MM.1S (cell line): ENCODE data around the gene CLASP1.

ENCODE experiments used
- DNase-seq: peaks from one replicate; pipeline ENCODE4 v3.0.0-alpha.2; 2015
- H2AFZ ChIP-seq: fragments of 300-600 bp; sonication (generic); 2 replicates; pipeline ENCODE4 v1.6.0; 2016; ENCODE audit warnings: antibody characterized with exemption, low read length
- H3F3A ChIP-seq: fragments of 300-600 bp; sonication (generic); 2 replicates; pipeline ENCODE4 v1.6.1; 2016; ENCODE audit warnings: mild to moderate bottlenecking, antibody characterized with exemption, low read length, moderate library complexity, mixed read lengths; ENCODE audit not compliant: insufficient read depth
- H3K27ac ChIP-seq: fragments of 300-600 bp; sonication (generic); 2 replicates; pipeline ENCODE4 v1.5.1; 2016; ENCODE audit warnings: mild to moderate bottlenecking, low read length
- H3K27me3 ChIP-seq: fragments of 300-600 bp; sonication (generic); replicated peaks from 2 replicates; pipeline ENCODE4 v1.6.0; 2016; ENCODE audit warnings: low read length; ENCODE audit not compliant: insufficient read depth
- H3K36me3 ChIP-seq: fragments of 300-600 bp; sonication (generic); replicated peaks from 2 replicates; pipeline ENCODE4 v1.6.1; 2016; ENCODE audit warnings: mild to moderate bottlenecking, low read length, mixed read lengths; ENCODE audit not compliant: insufficient read depth
- H3K4me1 ChIP-seq: fragments of 300-600 bp; sonication (generic); 2 replicates; pipeline ENCODE4 v1.6.1; 2016; ENCODE audit warnings: low read length, mixed read lengths
- H3K4me2 ChIP-seq: fragments of 300-600 bp; sonication (generic); 2 replicates; pipeline ENCODE4 v1.6.0; 2016; ENCODE audit warnings: low read depth, low read length
- H3K4me3 ChIP-seq: fragments of 300-600 bp; sonication (generic); 2 replicates; pipeline ENCODE4 v1.5.1; 2016; ENCODE audit warnings: low read length, mixed read lengths
- H3K79me2 ChIP-seq: fragments of 300-600 bp; sonication (generic); 2 replicates; pipeline ENCODE4 v1.6.1; 2016; ENCODE audit warnings: mixed run types, low read length, mixed read lengths
- H3K9ac ChIP-seq: fragments of 300-600 bp; sonication (generic); 2 replicates; pipeline ENCODE4 v1.6.1; 2016; ENCODE audit warnings: low read length, mixed read lengths
- H3K9me2 ChIP-seq: fragments of 300-600 bp; sonication (generic); replicated peaks from 2 replicates; pipeline ENCODE4 v1.6.1; 2016; ENCODE audit warnings: mild to moderate bottlenecking, low read length, mixed read lengths; ENCODE audit not compliant: insufficient read depth
- H3K9me3 ChIP-seq: fragments of 300-600 bp; sonication (generic); replicated peaks from 2 replicates; pipeline ENCODE4 v1.6.1; 2016; ENCODE audit warnings: mild to moderate bottlenecking, low read length, mixed read lengths; ENCODE audit not compliant: insufficient read depth
- H4K20me1 ChIP-seq: fragments of 300-600 bp; sonication (generic); 2 replicates; pipeline ENCODE4 v1.6.1; 2016; ENCODE audit warnings: mild to moderate bottlenecking, low read length, moderate library complexity, mixed read lengths; ENCODE audit not compliant: insufficient read depth
- EZH2 ChIP-seq: fragments of 300-600 bp; sonication (generic); optimal IDR thresholded peaks from 2 replicates; pipeline ENCODE3; 2017; ENCODE audit warnings: low read depth, mild to moderate bottlenecking, antibody characterized with exemption, low read length, mixed read lengths
- EZH2phosphoT487 ChIP-seq: fragments of 300-600 bp; sonication (generic); IDR thresholded peaks from 2 replicates; pipeline ENCODE4 v1.6.1; 2018; ENCODE audit warnings: antibody characterized with exemption, low read length
- TF ChIP-seq, protein P1 (sequence below): fragments of 300-600 bp; sonication (generic); IDR thresholded peaks from 2 replicates; pipeline ENCODE4 v1.5.1; 2016; ENCODE audit warnings: antibody characterized with exemption, low read length, mixed read lengths

CLASP1 gene

DNA sequence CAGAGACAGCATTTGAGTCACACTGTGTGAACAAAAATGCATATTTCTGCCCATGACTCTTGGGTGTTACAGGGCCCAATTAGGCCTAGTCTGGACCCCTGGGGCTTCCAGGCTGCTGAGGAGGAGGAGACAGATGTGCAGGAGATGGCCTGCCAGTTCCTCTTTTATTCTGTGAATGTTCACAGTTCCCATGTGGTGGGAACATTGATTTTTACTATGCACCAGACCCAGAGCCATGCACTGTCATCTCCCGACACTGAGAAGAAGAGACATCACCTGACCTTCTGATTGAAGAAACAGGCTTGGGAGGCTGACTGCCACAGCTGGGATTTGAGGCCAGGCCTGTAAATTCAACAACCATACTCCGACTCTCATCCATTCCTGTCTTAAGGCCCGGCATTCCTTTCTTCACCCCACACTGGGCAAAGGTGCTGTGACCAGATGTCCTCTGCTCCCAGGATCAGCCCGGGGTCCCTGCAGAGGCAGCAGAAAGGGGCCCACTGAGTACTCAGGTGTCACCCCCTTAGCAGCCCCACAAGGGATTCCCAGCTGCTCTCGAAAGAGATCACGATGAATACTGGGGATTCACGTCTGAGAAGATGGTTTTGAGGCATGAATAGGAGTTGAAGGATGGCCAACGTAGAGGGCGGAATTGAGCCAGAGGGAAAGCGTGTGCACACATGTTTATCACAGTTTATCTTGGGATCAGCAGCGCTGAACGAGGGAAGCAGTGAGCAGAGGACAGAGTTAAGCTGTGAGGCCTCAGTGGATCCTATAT is 360.6 kb downstream of the CLASP1 start:
- DNase-seq = no peak
- H3K27ac ChIP-seq = no peak overlapping the region
- no peaks in the 10 kb centered on the region for H4K20me1 ChIP-seq
- H2AFZ ChIP-seq = no peak overlapping the region
- no peaks in the 10 kb centered on the region for H3K4me1 ChIP-seq
- H3K4me2 ChIP-seq = no peak overlapping the region
- H3K9ac ChIP-seq = no peak overlapping the region
- H3K9me3 ChIP-seq = no peaks in the 10 kb centered on the region
- H3K36me3 ChIP-seq = no peaks in the 10 kb centered on the region
- no peak overlapping the region for H3K4me3 ChIP-seq
- H3F3A ChIP-seq = no peaks in the 10 kb centered on the region
- TF ChIP-seq EZH2phosphoT487 (no peak), EZH2 (no peak)
- TF ChIP-seq, protein P1, sequence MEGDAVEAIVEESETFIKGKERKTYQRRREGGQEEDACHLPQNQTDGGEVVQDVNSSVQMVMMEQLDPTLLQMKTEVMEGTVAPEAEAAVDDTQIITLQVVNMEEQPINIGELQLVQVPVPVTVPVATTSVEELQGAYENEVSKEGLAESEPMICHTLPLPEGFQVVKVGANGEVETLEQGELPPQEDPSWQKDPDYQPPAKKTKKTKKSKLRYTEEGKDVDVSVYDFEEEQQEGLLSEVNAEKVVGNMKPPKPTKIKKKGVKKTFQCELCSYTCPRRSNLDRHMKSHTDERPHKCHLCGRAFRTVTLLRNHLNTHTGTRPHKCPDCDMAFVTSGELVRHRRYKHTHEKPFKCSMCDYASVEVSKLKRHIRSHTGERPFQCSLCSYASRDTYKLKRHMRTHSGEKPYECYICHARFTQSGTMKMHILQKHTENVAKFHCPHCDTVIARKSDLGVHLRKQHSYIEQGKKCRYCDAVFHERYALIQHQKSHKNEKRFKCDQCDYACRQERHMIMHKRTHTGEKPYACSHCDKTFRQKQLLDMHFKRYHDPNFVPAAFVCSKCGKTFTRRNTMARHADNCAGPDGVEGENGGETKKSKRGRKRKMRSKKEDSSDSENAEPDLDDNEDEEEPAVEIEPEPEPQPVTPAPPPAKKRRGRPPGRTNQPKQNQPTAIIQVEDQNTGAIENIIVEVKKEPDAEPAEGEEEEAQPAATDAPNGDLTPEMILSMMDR = no peak
- no peaks in the 10 kb centered on the region for H3K9me2 ChIP-seq
- no peaks in the 10 kb centered on the region for H3K27me3 ChIP-seq
- H3K79me2 ChIP-seq = no peaks in the 10 kb centered on the region

DNA sequence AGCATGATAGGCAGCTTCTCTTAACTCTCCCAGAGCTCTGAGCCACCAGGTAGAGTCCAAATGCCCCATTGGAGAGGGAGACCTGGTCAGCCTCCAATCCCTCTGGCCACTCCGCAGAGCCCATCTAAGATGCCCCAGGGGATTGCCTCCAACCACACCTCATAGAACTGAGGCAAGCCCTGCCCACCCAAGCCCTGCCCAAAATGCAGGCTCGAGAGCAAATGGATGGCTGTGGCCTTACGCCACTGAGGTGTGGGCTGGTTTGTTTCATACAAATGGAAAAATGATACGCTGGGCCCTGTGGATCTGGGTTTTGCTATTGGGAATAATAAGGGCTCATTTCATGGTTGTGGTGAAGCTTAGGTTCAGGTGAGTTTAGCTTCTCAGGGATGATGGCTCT is 361.3 kb downstream of the CLASP1 start:
- H3F3A ChIP-seq = no peaks in the 10 kb centered on the region
- H3K4me2 ChIP-seq = no peak overlapping the region

More for the DNA sequence above, 361.3 kb downstream of the CLASP1 start:
- no peaks in the 10 kb centered on the region for H3K9me3 ChIP-seq
- no peaks in the 10 kb centered on the region for H3K4me1 ChIP-seq
- no peak overlapping the region for H3K27ac ChIP-seq
- H3K36me3 ChIP-seq = no peaks in the 10 kb centered on the region
- no peaks in the 10 kb centered on the region for H4K20me1 ChIP-seq
- H3K79me2 ChIP-seq = no peaks in the 10 kb centered on the region
- no peak overlapping the region for H3K9ac ChIP-seq
- no peak overlapping the region for H3K4me3 ChIP-seq
- no peaks in the 10 kb centered on the region for H3K27me3 ChIP-seq
- no peaks in the 10 kb centered on the region for H3K9me2 ChIP-seq
- DNase-seq = no peak
- no peak overlapping the region for H2AFZ ChIP-seq
- TF ChIP-seq EZH2phosphoT487 (no peak), EZH2 (no peak)
- TF ChIP-seq, protein P1 = no peak
